CD4-positive, alpha-beta T cell treated with Interleukin-17A for 1 hour (primary cell): ENCODE measurements around the gene GDA.

Experiments
- DNase-seq: peaks from one replicate; pipeline ENCODE4 v3.0.0-alpha.2; 2020

Gene GDA

GRCh38 chr9:72149231-72149975 lies at the start of gene GDA:
GDA (plus strand) TSS chr9:72149440; CDS start chr9:72149560, 120 bp downstream.
- DNase-seq = no peak

GRCh38 chr9:72102520-72102919 lies 46.7 kb upstream of the GDA start:
- no peak for DNase-seq

- DNase-seq = no peak
These were observed 36.2 kb upstream of the GDA start for GRCh38 chr9:72113056-72113455.

GRCh38 chr9:72119853-72120252 lies 29.4 kb upstream of the GDA start:
- no peak for DNase-seq

- no peak for DNase-seq
These were observed 24.3 kb upstream of the GDA start for GRCh38 chr9:72124947-72125346.

- no peak for DNase-seq
These were observed 21.5 kb upstream of the GDA start for GRCh38 chr9:72127753-72128152.

GRCh38 chr9:72128526-72128925 lies 20.7 kb upstream of the GDA start:
- DNase-seq = no peak

- DNase-seq = no peak
These were observed 19.7 kb upstream of the GDA start for GRCh38 chr9:72129271-72130156.

GRCh38 chr9:72130321-72130720 lies 18.9 kb upstream of the GDA start:
- no peak for DNase-seq

- no peak for DNase-seq
These were observed 18.0 kb upstream of the GDA start for GRCh38 chr9:72131206-72131605.

GRCh38 chr9:72132052-72132451 lies 17.2 kb upstream of the GDA start:
- no peak for DNase-seq

GRCh38 chr9:72133365-72134035 lies 15.7 kb upstream of the GDA start:
- DNase-seq = no peak

- no peak for DNase-seq
These were observed 14.4 kb upstream of the GDA start for GRCh38 chr9:72134801-72135200.

GRCh38 chr9:72137697-72138365 lies 11.4 kb upstream of the GDA start:
- no peak for DNase-seq

GRCh38 chr9:72139226-72139625 lies 10.0 kb upstream of the GDA start:
- no peak for DNase-seq

GRCh38 chr9:72140586-72140985 lies 8.7 kb upstream of the GDA start:
- no peak for DNase-seq

- no peak for DNase-seq
These were observed 7.8 kb upstream of the GDA start for GRCh38 chr9:72141484-72141883.

GRCh38 chr9:72144756-72145492 lies 4.3 kb upstream of the GDA start:
- DNase-seq = no peak

- DNase-seq = no peak
These were observed 3.3 kb upstream of the GDA start for GRCh38 chr9:72145733-72146505.

GRCh38 chr9:72147676-72148075 lies 1.6 kb upstream of the GDA start:
- no peak for DNase-seq

- DNase-seq = no peak
These were observed 887 bp downstream of the GDA start for GRCh38 chr9:72150127-72150526.

GRCh38 chr9:72150661-72151060 lies 1.4 kb downstream of the GDA start:
- no peak for DNase-seq
